ENCODE results near the gene STXBP6. TPM values are rescaled to one million over a fixed set of nuclear protein-coding genes. Genes with fewer than 3 reads are reported as not detected.

Gene STXBP6
- total RNA-seq, 1 experiment from 2014 or later = 32.2 TPM

- Histone ChIP-seq H3K9me3 (no peaks in the 10 kb centered on the region), H3K4me1 (peaks cover 75% of the 10 kb centered on the region), H3K36me3 (ENCODE audit: control insufficient read depth, insufficient read depth, low read length) (no peaks in the 10 kb centered on the region), H3K4me3 (ENCODE audit: low read depth, low read length) (no peak overlapping the region), H3K27me3 (replicated peaks; ENCODE audit: control insufficient read depth, insufficient read depth, low read length) (no peaks in the 10 kb centered on the region)
- H3K4me1 Mint-ChIP-seq (ENCODE audit: low read depth, unreplicated experiment) = peaks cover 44% of the 10 kb centered on the region
- CTCF ChIA-PET = interaction anchor here (1.6 kb wide), 1 partner anchor 31 kb away, joined by 4 read pairs; no protein-coding TSS in a partner anchor
- peak in 1 of 2 experiments; percentile 43 for DNase-seq
- H3K27ac Mint-ChIP-seq (ENCODE audit: unreplicated experiment) = peak overlapping the region; percentile 96
- TF ChIP-seq, protein P1, sequence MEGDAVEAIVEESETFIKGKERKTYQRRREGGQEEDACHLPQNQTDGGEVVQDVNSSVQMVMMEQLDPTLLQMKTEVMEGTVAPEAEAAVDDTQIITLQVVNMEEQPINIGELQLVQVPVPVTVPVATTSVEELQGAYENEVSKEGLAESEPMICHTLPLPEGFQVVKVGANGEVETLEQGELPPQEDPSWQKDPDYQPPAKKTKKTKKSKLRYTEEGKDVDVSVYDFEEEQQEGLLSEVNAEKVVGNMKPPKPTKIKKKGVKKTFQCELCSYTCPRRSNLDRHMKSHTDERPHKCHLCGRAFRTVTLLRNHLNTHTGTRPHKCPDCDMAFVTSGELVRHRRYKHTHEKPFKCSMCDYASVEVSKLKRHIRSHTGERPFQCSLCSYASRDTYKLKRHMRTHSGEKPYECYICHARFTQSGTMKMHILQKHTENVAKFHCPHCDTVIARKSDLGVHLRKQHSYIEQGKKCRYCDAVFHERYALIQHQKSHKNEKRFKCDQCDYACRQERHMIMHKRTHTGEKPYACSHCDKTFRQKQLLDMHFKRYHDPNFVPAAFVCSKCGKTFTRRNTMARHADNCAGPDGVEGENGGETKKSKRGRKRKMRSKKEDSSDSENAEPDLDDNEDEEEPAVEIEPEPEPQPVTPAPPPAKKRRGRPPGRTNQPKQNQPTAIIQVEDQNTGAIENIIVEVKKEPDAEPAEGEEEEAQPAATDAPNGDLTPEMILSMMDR (IDR thresholded peaks at IDR 0.05; ENCODE audit: insufficient read depth in 1 of 2, low read depth in 1 of 2, low read length in 1 of 2, severe bottlenecking in 1 of 2, unreplicated experiment in 1 of 2) = no peak
- peaks cover 5% of the 10 kb centered on the region for H3K36me3 Mint-ChIP-seq (ENCODE audit: insufficient read depth, unreplicated experiment)
- intact Hi-C loops (cut with micrococcal nuclease; ENCODE audit: unreplicated experiment) = loop anchor here (1.0 kb wide), 1 partner anchor 31 kb away; no protein-coding TSS in a partner anchor
- POLR2A ChIA-PET = interaction anchor here (1.1 kb wide), 2 partner anchors 26 to 227 kb away, joined by 3 to 4 read pairs; no protein-coding TSS in a partner anchor
- no peaks in the 10 kb centered on the region for H3K27me3 Mint-ChIP-seq (ENCODE audit: insufficient read depth, unreplicated experiment)
- H3K4me3 Mint-ChIP-seq (ENCODE audit: unreplicated experiment) = peak overlapping the region; percentile 70
- H3K9me3 Mint-ChIP-seq (ENCODE audit: unreplicated experiment) = no peaks in the 10 kb centered on the region
- no TSS peak for BruUV-seq (replicated peaks)
Observed at GRCh38 chr14:25010471-25010870, 39.5 kb downstream of the STXBP6 start.

GRCh38 chr14:25009891-25010290, 40.1 kb downstream of the STXBP6 start:
- Mint-ChIP-seq H3K9me3 (ENCODE audit: unreplicated experiment) (no peaks in the 10 kb centered on the region), H3K27me3 (ENCODE audit: insufficient read depth, unreplicated experiment) (no peaks in the 10 kb centered on the region), H3K4me1 (ENCODE audit: low read depth, unreplicated experiment) (peaks cover 49% of the 10 kb centered on the region), H3K36me3 (ENCODE audit: insufficient read depth, unreplicated experiment) (peaks cover 5% of the 10 kb centered on the region), H3K27ac (ENCODE audit: unreplicated experiment) (peak overlapping the region; percentile 96), H3K4me3 (ENCODE audit: unreplicated experiment) (peak overlapping the region; percentile 70)
- peak; percentile 63 to 76 for DNase-seq
- H3K27me3 ChIP-seq (replicated peaks; ENCODE audit: control insufficient read depth, insufficient read depth, low read length) = no peaks in the 10 kb centered on the region
- ChIA-PET CTCF (interaction anchor here (1.6 kb wide), 1 partner anchor 31 kb away, joined by 4 read pairs; no protein-coding TSS in a partner anchor), POLR2A (interaction anchor here (1.1 kb wide), 2 partner anchors 25 to 228 kb away, joined by 3 to 4 read pairs; no protein-coding TSS in a partner anchor)
- no TSS peak for BruUV-seq (replicated peaks)
- H3K36me3 ChIP-seq (ENCODE audit: control insufficient read depth, insufficient read depth, low read length) = no peaks in the 10 kb centered on the region
- H3K9me3 ChIP-seq = no peaks in the 10 kb centered on the region
- intact Hi-C loops (cut with micrococcal nuclease; ENCODE audit: unreplicated experiment) = loop anchor here (1.0 kb wide), 1 partner anchor 31 kb away; no protein-coding TSS in a partner anchor
- peaks cover 75% of the 10 kb centered on the region for H3K4me1 ChIP-seq
- TF ChIP-seq, protein P1 (IDR thresholded peaks at IDR 0.05; ENCODE audit: insufficient read depth in 1 of 2, low read depth in 1 of 2, low read length in 1 of 2, severe bottlenecking in 1 of 2, unreplicated experiment in 1 of 2) = no peak
- no peak overlapping the region for H3K4me3 ChIP-seq (ENCODE audit: low read depth, low read length)

- H3K9me3 ChIP-seq = no peaks in the 10 kb centered on the region
- no peaks in the 10 kb centered on the region for H3K27me3 ChIP-seq (replicated peaks; ENCODE audit: control insufficient read depth, insufficient read depth, low read length)
- peaks cover 86% of the 10 kb centered on the region for H3K4me1 ChIP-seq
- peaks cover 57% of the 10 kb centered on the region for H3K4me1 Mint-ChIP-seq (ENCODE audit: low read depth, unreplicated experiment)
- H3K27me3 Mint-ChIP-seq (ENCODE audit: insufficient read depth, unreplicated experiment) = no peaks in the 10 kb centered on the region
- BruUV-seq (replicated peaks) = no TSS peak
- H3K36me3 Mint-ChIP-seq (ENCODE audit: insufficient read depth, unreplicated experiment) = peaks cover 12% of the 10 kb centered on the region
- no peaks in the 10 kb centered on the region for H3K36me3 ChIP-seq (ENCODE audit: control insufficient read depth, insufficient read depth, low read length)
- H3K27ac Mint-ChIP-seq (ENCODE audit: unreplicated experiment) = peak overlapping the region; percentile 96
- TF ChIP-seq, protein P1 (IDR thresholded peaks at IDR 0.05; ENCODE audit: insufficient read depth in 1 of 2, low read depth in 1 of 2, low read length in 1 of 2, severe bottlenecking in 1 of 2, unreplicated experiment in 1 of 2) = no peak
- intact Hi-C loops (cut with micrococcal nuclease; ENCODE audit: unreplicated experiment) = no loop called here
- no peak overlapping the region for H3K4me3 ChIP-seq (ENCODE audit: low read depth, low read length)
- H3K9me3 Mint-ChIP-seq (ENCODE audit: unreplicated experiment) = peaks cover 6% of the 10 kb centered on the region
- CTCF ChIA-PET = interaction anchor here (1.2 kb wide), 1 partner anchor 190 kb away, joined by 3 read pairs; no protein-coding TSS in a partner anchor
- POLR2A ChIA-PET = no interaction called here
- DNase-seq = no peak
- peak overlapping the region; percentile 27 for H3K4me3 Mint-ChIP-seq (ENCODE audit: unreplicated experiment)
Observed at GRCh38 chr14:25007832-25008231, 42.1 kb downstream of the STXBP6 start.

All from Caco-2 (cell line).